Measurements from ENCODE around the gene TMCC3. TPM values are rescaled to one million over a fixed set of nuclear protein-coding genes. Genes with fewer than 3 reads are reported as not detected.

The TMCC3 gene, protein sequence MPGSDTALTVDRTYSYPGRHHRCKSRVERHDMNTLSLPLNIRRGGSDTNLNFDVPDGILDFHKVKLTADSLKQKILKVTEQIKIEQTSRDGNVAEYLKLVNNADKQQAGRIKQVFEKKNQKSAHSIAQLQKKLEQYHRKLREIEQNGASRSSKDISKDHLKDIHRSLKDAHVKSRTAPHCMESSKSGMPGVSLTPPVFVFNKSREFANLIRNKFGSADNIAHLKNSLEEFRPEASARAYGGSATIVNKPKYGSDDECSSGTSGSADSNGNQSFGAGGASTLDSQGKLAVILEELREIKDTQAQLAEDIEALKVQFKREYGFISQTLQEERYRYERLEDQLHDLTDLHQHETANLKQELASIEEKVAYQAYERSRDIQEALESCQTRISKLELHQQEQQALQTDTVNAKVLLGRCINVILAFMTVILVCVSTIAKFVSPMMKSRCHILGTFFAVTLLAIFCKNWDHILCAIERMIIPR
- 2.0 to 2.4 TPM (median 2.2 TPM) in 3 replicates for total RNA-seq (2021)
- Bru-seq, nascent RNA = percentile 44 among the genes with signal in this experiment
- long read RNA-seq, experiment 1, full-length matches to known transcripts = 9 of 13 reads
- long read RNA-seq, experiment 1, partial matches to known transcripts = 2 of 13 reads
- long read RNA-seq, experiment 1, other reads (novel, unspliced or antisense) = 2 of 13 reads
- long read RNA-seq, experiment 2, partial matches to known transcripts = 1 of 3 reads
- long read RNA-seq, experiment 2, other reads (novel, unspliced or antisense) = 2 of 3 reads
- long read RNA-seq, experiment 3, partial matches to known transcripts = 0 of 1 reads
- long read RNA-seq, experiment 3, other reads (novel, unspliced or antisense) = 1 of 1 reads

DNA sequence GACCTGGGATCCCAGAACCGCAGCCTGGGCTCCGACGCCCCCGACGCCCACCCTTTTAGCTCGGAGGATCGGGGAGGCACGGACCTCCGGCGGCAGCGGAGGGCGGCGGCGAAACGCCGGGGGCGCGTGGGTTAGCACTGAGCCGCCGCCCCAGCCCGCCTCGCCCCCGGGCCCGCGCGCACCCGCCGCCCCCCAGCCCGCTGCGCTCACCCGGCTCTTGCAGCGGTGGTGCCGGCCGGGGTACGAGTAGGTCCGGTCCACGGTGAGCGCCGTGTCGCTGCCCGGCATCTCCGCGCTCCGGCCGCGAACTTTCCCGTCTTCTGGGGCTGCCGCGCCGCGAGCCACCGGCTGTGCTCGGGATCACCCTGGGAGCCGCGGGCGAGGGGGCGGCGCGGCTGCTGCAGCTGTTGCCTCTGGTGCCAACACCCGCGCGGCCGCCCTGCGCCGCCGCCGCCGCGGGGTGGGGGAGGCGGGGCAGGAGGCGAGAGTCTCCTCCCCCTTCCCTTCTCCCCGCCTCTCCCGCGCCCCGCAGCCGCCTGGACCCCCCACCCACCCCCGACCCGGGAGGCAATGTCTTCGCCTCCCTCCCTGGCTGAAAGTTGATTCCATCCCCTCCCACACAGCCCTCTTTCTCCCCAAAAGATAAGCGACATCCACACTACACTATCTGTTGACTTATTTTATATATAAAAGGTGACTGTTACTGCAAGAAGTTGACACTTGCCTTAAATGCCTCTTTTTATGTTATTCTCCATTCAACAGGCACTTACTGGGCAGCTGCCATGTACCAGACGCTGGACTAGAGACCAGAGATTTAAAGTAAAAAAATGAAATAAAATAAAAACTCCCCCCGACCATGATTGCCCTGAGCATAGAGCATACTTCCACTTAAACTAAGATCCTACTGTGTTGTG lies at the start of gene TMCC3:
TMCC3 (minus strand) TSS at position 415 of the 914 bp plus-strand sequence; CDS start at position 288, 127 bp downstream.
- peak; percentile 48 for DNase-seq (ENCODE audit: low spot score)
- Mint-ChIP-seq H3K36me3 (no peaks in the 10 kb centered on the region), H3K27me3 (ENCODE audit: low read depth) (peaks cover 45% of the 10 kb centered on the region), H3K4me1 (peaks cover 7% of the 10 kb centered on the region), H3K9me3 (no peaks in the 10 kb centered on the region), H3K4me3 (peak within 1 kb of the TSS; percentile 84), H3K27ac (no peak within 1 kb of the TSS)
- peak; percentile 77 for ATAC-seq
- CTCF ChIA-PET = interaction anchor here (1.0 kb wide), 1 partner anchor 90 kb away, joined by 3 read pairs; no protein-coding TSS in a partner anchor
- POLR2A ChIA-PET = no interaction called here
- no peak for TF ChIP-seq NFYB (CRISPR knock-in tag; conservative IDR thresholded peaks at IDR 0.05; ENCODE audit: low read depth)
- peak; percentile 31; the same call in 1 of the 2 replicates for TF ChIP-seq CBFB (CRISPR knock-in tag; IDR thresholded peaks at IDR 0.05; ENCODE audit: low read depth)
- no peak for TF ChIP-seq FOXK1 (CRISPR knock-in tag; IDR thresholded peaks at IDR 0.05)

- no peaks in the 10 kb centered on the region for H3K27me3 Mint-ChIP-seq (ENCODE audit: low read depth)
- DNase-seq (ENCODE audit: low spot score) = no peak
- CTCF ChIA-PET = interaction anchor here (1.5 kb wide), 1 partner anchor 11 kb away, joined by 3 read pairs; no protein-coding TSS in a partner anchor
- no peak overlapping the region for H3K27ac Mint-ChIP-seq
- H3K9me3 Mint-ChIP-seq = peaks cover 27% of the 10 kb centered on the region
- H3K36me3 Mint-ChIP-seq = peaks cover 4% of the 10 kb centered on the region; the same call in 1 of the 2 replicates
- H3K4me3 Mint-ChIP-seq = no peak overlapping the region
- H3K4me1 Mint-ChIP-seq = no peaks in the 10 kb centered on the region
- POLR2A ChIA-PET = no interaction called here
- TF ChIP-seq, protein P1, sequence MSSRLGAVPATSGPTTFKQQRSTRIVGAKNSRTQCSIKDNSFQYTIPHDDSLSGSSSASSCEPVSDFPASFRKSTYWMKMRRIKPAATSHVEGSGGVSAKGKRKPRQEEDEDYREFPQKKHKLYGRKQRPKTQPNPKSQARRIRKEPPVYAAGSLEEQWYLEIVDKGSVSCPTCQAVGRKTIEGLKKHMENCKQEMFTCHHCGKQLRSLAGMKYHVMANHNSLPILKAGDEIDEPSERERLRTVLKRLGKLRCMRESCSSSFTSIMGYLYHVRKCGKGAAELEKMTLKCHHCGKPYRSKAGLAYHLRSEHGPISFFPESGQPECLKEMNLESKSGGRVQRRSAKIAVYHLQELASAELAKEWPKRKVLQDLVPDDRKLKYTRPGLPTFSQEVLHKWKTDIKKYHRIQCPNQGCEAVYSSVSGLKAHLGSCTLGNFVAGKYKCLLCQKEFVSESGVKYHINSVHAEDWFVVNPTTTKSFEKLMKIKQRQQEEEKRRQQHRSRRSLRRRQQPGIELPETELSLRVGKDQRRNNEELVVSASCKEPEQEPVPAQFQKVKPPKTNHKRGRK (CRISPR knock-in tag; IDR thresholded peaks at IDR 0.05; ENCODE audit: borderline replicate concordance) = no peak
- TF ChIP-seq JUN (CRISPR knock-in tag; IDR thresholded peaks at IDR 0.05) = no peak
- TF ChIP-seq ZNF423 (CRISPR knock-in tag; IDR thresholded peaks at IDR 0.05) = no peak
- no peak for ATAC-seq
Observed at GRCh38 chr12:94699801-94700200, 49.4 kb upstream of the TMCC3 start.

DNA sequence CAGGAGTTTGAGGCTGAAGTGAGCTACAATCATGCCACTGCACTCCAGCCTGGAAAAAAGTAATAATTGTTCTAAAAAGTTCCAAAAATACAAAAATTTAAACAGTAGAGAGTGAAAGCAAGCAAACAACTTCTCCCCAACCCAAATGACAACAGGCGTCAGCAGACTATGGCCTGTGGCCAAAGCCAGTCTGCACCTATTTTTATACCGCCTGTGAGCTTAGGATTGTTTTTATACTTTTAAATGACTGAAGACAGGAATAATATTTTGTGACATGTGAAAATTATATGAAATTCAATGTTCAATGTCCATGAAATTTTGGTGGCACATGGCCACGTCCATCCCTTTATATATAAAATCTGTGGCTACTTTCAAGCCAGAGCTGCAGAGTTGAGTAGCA lies 48.2 kb upstream of the TMCC3 start:
- DNase-seq (ENCODE audit: low spot score) (no peak), ATAC-seq (no peak)
- peaks cover 4% of the 10 kb centered on the region; the same call in 1 of the 2 replicates for H3K36me3 Mint-ChIP-seq
- no peaks in the 10 kb centered on the region for H3K27me3 Mint-ChIP-seq (ENCODE audit: low read depth)
- ChIA-PET CTCF (no interaction called here), POLR2A (no interaction called here)
- H3K4me3 Mint-ChIP-seq = no peak overlapping the region
- no peak overlapping the region for H3K27ac Mint-ChIP-seq
- TF ChIP-seq TEAD4 (CRISPR knock-in tag; IDR thresholded peaks at IDR 0.05) (no peak), ESRRA (CRISPR knock-in tag; IDR thresholded peaks at IDR 0.05; ENCODE audit: borderline replicate concordance) (no peak), ZNF317 (CRISPR knock-in tag; IDR thresholded peaks at IDR 0.05; ENCODE audit: borderline replicate concordance, low read depth) (no peak), ZMAT4 (CRISPR knock-in tag; IDR thresholded peaks at IDR 0.05) (no peak), ZNF121 (CRISPR knock-in tag; IDR thresholded peaks at IDR 0.05) (no peak), NFYB (CRISPR knock-in tag; conservative IDR thresholded peaks at IDR 0.05; ENCODE audit: low read depth) (no peak), CREB1 (CRISPR knock-in tag; IDR thresholded peaks at IDR 0.05) (no peak), ETV6 (CRISPR knock-in tag; IDR thresholded peaks at IDR 0.05) (no peak), RORB (CRISPR knock-in tag; IDR thresholded peaks at IDR 0.05) (no peak), FOXJ3 (CRISPR knock-in tag; IDR thresholded peaks at IDR 0.05; ENCODE audit: borderline replicate concordance) (no peak), ZNF396 (CRISPR knock-in tag; IDR thresholded peaks at IDR 0.05; ENCODE audit: borderline replicate concordance) (no peak), NFE2L1 (CRISPR knock-in tag; IDR thresholded peaks at IDR 0.05) (no peak)
- TF ChIP-seq, protein P1 (CRISPR knock-in tag; IDR thresholded peaks at IDR 0.05; ENCODE audit: borderline replicate concordance) = no peak
- TF ChIP-seq, protein P2, sequence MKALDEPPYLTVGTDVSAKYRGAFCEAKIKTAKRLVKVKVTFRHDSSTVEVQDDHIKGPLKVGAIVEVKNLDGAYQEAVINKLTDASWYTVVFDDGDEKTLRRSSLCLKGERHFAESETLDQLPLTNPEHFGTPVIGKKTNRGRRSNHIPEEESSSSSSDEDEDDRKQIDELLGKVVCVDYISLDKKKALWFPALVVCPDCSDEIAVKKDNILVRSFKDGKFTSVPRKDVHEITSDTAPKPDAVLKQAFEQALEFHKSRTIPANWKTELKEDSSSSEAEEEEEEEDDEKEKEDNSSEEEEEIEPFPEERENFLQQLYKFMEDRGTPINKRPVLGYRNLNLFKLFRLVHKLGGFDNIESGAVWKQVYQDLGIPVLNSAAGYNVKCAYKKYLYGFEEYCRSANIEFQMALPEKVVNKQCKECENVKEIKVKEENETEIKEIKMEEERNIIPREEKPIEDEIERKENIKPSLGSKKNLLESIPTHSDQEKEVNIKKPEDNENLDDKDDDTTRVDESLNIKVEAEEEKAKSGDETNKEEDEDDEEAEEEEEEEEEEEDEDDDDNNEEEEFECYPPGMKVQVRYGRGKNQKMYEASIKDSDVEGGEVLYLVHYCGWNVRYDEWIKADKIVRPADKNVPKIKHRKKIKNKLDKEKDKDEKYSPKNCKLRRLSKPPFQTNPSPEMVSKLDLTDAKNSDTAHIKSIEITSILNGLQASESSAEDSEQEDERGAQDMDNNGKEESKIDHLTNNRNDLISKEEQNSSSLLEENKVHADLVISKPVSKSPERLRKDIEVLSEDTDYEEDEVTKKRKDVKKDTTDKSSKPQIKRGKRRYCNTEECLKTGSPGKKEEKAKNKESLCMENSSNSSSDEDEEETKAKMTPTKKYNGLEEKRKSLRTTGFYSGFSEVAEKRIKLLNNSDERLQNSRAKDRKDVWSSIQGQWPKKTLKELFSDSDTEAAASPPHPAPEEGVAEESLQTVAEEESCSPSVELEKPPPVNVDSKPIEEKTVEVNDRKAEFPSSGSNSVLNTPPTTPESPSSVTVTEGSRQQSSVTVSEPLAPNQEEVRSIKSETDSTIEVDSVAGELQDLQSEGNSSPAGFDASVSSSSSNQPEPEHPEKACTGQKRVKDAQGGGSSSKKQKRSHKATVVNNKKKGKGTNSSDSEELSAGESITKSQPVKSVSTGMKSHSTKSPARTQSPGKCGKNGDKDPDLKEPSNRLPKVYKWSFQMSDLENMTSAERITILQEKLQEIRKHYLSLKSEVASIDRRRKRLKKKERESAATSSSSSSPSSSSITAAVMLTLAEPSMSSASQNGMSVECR (CRISPR knock-in tag; IDR thresholded peaks at IDR 0.05; ENCODE audit: borderline replicate concordance) = no peak
- peaks cover 27% of the 10 kb centered on the region for H3K9me3 Mint-ChIP-seq
- H3K4me1 Mint-ChIP-seq = no peaks in the 10 kb centered on the region
